Effector CD4-positive, alpha-beta T cell (primary cell): ENCODE data around the gene B3GAT1.

Source experiments
- DNase-seq: peaks from one replicate; pipeline ENCODE4 v3.0.0-alpha.2; 2020

B3GAT1 gene

GRCh38 chr11:134409552-134410429 is 2.3 kb downstream of the B3GAT1 start:
- no peak for DNase-seq

GRCh38 chr11:134407923-134408322 is 4.1 kb downstream of the B3GAT1 start:
- no peak for DNase-seq

- DNase-seq: no peak
These were observed 4.7 kb downstream of the B3GAT1 start for GRCh38 chr11:134407321-134407828.

- DNase-seq: no peak
These were observed 5.5 kb downstream of the B3GAT1 start for GRCh38 chr11:134406264-134407185.

GRCh38 chr11:134405841-134406240 is 6.2 kb downstream of the B3GAT1 start:
- DNase-seq: no peak

GRCh38 chr11:134405436-134405835 is 6.6 kb downstream of the B3GAT1 start:
- DNase-seq: no peak

GRCh38 chr11:134404575-134405341 is 7.3 kb downstream of the B3GAT1 start:
- no peak for DNase-seq

- no peak for DNase-seq
These were observed 9.1 kb downstream of the B3GAT1 start for GRCh38 chr11:134402910-134403309.

- DNase-seq: no peak
These were observed 9.9 kb downstream of the B3GAT1 start for GRCh38 chr11:134401825-134402809.

GRCh38 chr11:134399996-134400395 is 12.0 kb downstream of the B3GAT1 start:
- DNase-seq: no peak

- no peak for DNase-seq
These were observed 12.8 kb downstream of the B3GAT1 start for GRCh38 chr11:134399293-134399654.

GRCh38 chr11:134398644-134399292 is 13.3 kb downstream of the B3GAT1 start:
- DNase-seq: no peak

- no peak for DNase-seq
These were observed 14.0 kb downstream of the B3GAT1 start for GRCh38 chr11:134398079-134398444.

- no peak for DNase-seq
These were observed 14.6 kb downstream of the B3GAT1 start for GRCh38 chr11:134397304-134398078.

- DNase-seq: no peak
These were observed 17.0 kb downstream of the B3GAT1 start for GRCh38 chr11:134395002-134395401.

GRCh38 chr11:134394311-134394710 is 17.7 kb downstream of the B3GAT1 start:
- DNase-seq: no peak

GRCh38 chr11:134393638-134394037 is 18.4 kb downstream of the B3GAT1 start:
- DNase-seq: no peak

GRCh38 chr11:134392953-134393615 is 19.0 kb downstream of the B3GAT1 start:
- DNase-seq: no peak

- DNase-seq: no peak
These were observed 20.4 kb downstream of the B3GAT1 start for GRCh38 chr11:134391656-134392055.
